ENCODE measurements around the gene INCA1.

Gene INCA1

DNA sequence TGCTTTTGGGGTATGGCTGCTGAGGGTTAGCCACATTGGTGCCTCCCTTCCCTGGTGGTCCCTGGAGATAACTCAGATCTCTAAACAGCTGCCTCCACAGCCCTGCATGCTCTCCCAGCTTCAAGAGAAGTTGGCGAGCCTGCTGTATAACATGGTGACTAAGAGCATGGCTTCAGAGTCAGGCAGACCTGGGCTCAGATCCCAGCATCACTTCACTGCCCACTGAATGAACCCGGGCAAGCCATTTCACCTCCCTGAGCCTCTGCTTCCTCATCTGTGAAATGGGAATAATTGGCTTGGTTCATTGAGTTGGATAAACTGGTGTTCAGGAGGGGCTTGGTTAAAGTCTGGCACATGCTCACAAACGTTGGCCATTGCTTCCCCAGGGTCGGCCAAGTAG lies 17.0 kb upstream of the INCA1 start:
- no peak for DNase-seq (ENCODE audit: extremely low read depth in 1 of 2, low read depth in 1 of 2)

DNA sequence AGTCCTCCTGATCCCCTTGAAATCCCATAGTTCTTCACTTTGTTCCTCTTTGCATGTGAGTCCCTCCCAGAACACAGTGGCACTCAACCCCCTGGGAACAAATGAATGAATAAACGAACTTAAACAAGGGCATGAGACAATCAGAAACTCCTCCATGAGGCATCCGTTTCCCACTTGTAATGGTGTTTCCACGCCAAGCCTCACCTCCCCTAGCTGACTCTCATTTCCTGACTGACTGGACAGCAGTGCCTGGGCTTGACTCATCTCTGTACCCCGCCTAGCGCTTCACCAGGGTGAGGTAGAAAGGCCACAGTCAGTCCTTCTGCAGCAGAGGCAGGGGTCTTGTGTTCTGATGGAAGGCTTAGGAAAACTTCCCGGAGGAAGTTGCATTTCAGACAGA lies 14.6 kb upstream of the INCA1 start:
- DNase-seq (ENCODE audit: extremely low read depth in 1 of 2, low read depth in 1 of 2) = peak in 1 of 2 donors; percentile 40

DNA sequence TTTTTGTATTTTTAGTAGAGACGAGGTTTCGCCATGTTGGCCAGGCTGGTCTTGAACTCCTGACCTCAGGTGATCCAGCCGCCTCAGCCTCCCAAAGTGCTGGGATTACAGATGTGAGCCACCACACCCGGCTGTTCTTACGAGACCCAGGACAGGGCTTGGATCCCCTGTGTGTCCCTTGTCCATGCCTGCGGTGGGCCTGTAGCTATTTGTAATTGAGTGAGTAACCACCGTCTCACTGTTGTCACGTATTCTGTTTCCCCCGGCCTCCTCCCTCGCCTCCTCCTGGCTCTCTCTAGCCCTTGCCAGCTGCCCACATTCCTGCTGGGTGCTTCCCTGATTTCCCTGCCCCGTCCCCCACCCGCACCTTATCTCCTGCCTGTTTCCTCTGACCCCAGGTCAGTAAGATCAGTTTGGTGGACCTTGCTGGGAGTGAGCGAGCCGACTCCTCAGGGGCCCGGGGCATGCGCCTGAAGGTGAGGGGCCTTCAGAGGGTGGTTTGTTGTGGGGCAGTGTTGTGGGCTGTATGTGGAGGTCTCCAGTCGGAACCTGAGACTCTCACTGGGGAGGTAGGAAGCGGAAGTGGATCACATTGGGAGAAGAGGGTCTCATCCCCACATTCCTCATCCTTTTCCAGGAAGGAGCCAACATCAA lies 6.0 kb upstream of the INCA1 start:
- DNase-seq (ENCODE audit: extremely low read depth in 1 of 2, low read depth in 1 of 2) = no peak

DNA sequence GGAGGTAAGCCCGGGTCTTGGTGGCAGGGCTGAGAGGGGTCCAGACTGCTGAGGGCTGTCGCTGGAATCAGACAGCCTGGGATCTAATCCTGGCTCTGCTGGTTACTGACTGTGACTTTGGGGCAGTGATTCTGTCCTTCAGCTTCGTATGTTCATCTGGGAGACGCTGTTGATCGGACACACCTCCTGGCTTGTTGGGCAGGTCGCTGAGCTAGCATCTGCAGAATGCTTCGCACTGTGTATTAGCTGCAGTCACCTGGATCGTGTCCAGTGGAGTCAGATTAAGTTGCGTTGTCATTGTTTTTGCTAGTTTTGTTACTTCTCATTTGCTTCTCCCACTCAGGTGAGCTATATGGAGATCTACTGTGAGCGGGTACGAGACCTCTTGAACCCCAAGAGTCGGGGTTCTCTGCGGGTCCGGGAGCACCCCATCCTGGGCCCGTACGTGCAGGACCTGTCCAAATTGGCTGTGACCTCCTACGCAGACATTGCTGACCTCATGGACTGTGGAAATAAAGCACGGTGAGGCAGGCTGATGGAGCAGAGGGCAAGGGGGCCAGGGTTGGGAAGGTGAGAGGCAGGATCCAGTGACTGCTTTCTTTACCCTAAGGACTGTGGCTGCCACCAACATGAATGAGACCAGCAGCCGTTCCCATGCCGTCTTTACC lies 4.9 kb upstream of the INCA1 start:
- no peak for DNase-seq (ENCODE audit: extremely low read depth in 1 of 2, low read depth in 1 of 2)

DNA sequence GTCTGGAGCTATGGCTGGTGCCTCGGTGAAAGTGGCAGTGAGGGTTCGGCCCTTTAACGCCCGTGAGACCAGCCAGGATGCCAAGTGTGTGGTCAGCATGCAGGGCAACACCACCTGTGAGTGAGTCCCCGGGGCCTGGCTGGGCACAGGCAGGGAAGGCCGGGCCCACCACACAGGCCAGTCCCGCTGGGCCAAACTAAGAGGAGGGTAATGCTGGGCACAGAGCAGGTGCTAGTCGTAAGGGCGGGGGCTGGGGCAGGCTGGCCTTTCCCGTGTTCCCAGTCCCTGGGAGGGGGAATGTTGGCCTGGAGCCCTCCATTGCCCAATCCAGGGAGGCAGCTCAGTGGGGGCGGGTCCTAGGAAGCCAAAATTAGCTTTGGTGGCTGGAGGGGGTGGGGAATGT lies 2.9 kb upstream of the INCA1 start:
- no peak for DNase-seq (ENCODE audit: extremely low read depth in 1 of 2, low read depth in 1 of 2)

DNA sequence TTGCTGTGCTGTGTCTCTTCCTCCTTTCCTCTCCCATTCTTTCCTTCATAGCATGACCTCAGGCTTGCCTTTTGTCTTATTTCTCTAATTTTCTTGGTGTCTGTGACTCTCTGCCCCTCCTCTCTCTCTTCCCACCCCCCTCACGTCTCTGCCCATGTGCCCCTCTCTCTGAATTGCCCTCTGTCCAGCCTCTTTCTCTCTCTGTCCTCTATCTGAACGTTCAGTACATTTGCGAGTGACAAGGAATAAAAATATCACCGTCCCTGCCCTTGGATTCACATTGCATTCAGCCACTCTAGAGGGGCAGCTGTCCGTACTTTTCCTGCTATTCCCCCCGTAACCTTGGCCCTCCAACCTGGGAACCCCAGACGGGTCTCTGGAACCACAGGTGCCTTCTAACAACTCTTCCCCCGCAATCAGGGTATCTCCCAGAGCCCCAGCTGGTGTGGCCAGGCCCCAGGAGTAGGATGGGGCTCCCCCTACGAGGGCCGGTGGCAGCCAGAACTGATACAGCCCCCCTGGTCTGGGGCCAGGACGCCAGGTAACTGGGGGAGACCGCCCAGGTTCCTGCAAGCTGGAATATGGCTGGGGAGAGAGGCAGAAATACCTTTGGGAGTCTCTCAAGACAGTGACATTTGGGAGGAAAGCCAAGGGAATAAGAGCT lies 2.2 kb upstream of the INCA1 start:
- no peak for DNase-seq (ENCODE audit: extremely low read depth in 1 of 2, low read depth in 1 of 2)

DNA sequence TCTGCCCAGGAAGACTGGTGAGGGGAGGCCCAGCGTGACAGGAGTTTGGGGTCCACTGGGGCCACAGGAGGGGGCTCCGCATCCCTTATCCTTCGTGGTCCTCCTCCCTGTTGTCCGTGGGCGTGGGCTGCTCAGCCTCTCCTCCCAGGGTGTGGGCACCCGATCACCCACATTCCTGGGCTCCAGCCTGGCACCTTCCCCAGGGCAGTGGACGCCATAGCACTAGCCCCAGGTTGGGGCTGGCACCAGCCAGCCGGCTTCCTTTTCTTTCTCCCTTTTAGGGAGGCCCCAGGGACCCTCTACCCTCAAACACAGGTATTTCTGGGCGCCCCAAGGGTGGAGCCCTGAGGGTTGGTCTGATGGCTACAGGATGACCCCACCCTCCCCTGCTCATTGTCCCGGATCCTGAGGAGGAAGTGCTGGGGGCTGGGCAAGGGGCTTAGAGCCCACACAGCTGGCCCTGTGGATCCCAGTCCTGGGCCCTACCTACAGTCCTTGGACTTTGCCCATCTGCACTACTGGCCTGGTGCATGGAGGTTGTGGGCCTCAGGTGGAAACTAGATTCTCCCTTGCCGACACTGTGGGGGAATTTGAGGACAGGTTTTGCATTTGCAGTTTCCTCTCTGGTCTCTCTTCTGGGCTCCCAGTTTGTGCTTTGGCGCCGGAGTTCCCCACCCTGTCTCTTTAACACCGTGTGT lies 1.6 kb upstream of the INCA1 start:
- DNase-seq (ENCODE audit: extremely low read depth in 1 of 2, low read depth in 1 of 2) = no peak

DNA sequence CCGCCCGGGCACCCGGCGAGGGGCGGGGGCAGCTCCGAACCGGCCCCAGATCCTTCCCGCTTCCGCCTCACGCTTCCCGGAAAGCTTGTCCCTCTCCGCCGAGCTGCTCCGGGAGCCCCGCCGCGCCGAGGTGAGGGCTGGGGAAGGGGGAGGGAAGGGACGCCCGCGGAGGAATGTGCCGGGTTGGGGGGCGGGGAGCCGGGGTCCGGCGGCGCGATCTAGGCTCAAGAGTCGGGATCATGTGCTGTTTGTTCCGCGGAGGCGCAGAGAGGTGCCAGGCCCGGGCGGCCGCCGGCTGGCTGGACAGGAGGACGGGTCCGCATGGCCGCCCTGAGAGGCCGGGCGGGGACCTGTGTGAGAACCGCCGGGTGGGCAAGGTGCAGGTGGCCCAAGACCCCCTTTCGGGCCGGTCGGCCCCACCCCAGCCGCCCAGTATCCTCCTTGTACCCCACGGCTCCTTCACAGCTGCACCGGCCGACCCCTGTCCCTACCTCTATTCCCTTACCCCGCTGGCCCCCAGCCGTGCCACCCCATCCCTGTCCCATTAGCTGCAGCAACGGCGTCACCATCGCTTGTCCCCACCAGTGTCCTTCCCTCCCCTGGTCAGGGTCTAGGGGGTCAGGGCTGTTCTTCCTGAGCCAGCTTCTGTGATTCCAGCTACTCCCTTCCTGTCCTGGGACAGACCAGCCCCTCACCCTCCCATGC lies 857 bp upstream of the INCA1 start:
- DNase-seq (ENCODE audit: extremely low read depth in 1 of 2, low read depth in 1 of 2) = no peak

DNA sequence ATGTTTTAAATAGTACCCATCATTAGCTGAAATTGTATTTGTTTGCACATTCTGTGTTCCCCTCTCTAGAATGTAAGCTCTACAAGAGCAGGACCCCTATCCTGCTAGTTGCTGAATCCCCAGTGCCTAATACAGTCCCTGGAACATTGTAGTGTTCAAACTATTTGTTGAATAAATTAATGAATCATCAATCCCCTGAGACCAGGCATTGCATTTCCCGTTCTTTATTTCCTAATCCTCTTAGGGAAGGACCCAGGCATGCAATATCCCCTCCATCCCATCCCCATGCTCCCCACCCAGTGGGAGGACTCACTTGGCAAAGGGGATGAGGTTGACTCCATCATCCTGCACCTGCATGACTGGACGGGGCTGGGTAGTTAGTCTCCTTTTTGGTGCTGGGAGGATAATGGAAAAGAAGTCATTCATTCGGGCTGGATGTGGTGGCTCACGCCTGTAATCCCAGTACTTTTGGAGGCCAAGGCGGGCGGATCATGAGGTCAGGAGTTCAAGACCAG lies 3.2 kb downstream of the INCA1 start:
- DNase-seq (ENCODE audit: extremely low read depth in 1 of 2, low read depth in 1 of 2) = no peak

DNA sequence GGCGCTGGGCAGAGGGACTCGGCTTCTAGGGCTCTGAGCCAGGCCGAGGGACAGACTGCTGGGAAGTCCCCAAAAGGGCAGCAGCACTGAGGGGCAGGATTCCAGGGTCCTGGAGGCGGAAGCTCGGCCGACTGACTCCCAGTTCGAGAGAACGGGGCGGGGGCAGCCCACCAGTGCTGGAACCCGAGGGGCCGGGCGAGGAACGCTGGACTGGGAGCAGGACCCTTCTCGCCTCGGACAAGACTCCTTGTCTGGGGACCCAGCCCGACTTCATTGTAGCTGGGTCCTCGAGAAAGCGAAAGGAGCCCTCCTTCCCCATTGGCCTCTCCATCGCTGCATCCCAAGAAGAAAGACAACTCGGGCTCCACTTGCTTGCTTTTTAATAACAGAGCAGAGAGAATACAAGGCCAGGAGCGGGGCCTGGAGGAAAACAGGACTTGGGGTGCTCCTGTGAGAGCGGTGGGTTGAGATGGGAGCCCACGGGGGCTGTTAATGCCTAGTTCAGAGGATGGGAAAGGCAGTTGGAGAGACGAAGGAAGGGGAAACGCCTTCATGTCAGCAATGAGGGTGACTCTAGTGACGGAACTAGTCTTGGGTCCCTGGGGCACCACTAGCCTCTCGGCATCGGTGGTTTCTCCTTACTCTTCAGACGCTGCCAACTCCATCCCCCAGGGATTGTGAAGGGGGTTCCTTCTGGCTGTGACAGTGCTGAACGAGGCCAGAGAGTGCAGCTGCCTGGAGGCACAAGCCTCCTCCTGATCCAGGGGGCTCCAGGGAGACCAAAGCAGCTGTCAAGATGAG lies 9.4 kb downstream of the INCA1 start:
- no peak for DNase-seq (ENCODE audit: extremely low read depth in 1 of 2, low read depth in 1 of 2)

DNA sequence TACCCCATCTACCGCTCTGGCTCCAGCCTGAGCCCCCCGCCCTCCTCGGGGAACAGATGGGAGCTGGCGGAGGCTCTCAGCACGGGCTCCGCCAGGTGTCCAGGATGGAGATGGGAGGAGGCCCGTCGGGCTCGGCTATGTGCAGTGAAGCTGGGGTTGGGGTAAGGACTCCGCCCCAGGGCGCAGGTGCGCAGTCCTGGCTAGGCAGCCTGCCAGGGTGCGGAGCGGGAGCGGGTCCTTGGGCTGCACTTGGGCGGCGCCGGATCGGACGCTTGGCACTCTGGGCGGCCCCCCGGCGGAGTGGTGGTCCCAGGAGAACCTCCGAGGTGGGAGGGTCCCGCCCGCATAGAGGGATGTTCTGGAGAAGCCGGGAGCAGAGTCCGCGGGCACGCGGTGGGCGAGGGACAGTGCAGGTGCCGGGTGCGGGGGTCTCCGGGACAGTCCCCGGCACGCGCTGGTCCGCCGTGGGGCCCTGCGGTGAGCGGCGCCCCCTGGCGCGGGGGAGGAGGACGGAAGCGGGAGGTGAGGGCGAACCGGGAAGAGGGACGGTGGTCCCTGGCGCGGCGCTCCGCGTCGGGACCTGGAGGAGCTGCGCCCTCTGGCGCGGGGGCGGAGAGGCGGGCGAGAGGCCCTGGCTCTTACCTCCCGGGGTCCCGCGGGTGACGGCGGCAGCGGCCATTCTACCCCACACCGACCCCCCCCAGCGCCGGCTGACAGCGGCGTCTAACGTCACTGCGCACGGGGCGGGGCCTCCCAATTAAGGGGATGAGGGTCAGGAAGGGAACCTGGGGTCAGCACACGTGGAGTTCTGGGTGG lies 10.2 kb downstream of the INCA1 start, which contains the start of gene CAMTA2:
CAMTA2 (minus strand) TSS at position 725 of the 816 bp plus-strand sequence. CDS start 1,453 bp downstream, outside the sequence.
- DNase-seq (ENCODE audit: extremely low read depth in 1 of 2, low read depth in 1 of 2) = peak; percentile 77 to 84

DNA sequence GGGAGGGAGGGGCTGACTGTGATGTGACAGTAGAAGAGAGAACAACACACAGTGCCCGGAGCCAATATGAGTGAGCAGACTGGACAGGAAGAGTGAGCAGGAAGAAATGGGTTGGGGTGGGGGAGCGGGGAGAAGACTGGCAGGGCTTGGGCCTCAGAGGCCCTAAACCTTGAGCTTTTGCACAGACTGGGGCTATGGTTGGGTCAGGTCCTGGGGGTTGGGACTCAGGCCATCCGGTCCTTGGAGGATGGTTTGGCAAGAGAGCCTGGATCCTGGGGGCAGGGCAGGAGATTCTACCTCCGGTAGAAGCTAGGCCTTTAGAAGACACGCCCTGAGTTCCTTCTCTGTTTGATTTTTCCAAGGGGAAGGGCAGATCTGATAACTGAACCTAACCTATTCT lies 10.9 kb downstream of the INCA1 start:
- no peak for DNase-seq (ENCODE audit: extremely low read depth in 1 of 2, low read depth in 1 of 2)

DNA sequence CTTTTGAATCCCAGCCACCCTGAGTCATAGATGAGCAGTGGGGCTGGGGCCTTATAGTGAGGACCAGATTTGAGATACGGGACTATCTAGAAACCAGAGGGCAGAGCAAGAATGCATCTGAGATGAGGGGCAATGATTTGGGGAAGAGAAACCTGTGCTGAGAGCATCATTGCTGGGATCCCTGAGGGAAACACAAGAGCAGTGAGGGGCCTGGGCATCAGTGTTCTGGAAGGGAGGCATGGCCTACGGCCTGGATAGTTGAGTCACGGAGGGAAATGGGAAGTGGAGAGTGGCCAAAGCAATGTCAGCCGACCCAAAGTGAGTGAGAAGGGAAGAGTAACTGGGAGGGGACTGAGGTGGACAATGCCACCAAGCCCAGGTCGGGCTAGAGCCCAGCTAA lies 15.0 kb downstream of the INCA1 start:
- DNase-seq (ENCODE audit: extremely low read depth in 1 of 2, low read depth in 1 of 2) = no peak

DNA sequence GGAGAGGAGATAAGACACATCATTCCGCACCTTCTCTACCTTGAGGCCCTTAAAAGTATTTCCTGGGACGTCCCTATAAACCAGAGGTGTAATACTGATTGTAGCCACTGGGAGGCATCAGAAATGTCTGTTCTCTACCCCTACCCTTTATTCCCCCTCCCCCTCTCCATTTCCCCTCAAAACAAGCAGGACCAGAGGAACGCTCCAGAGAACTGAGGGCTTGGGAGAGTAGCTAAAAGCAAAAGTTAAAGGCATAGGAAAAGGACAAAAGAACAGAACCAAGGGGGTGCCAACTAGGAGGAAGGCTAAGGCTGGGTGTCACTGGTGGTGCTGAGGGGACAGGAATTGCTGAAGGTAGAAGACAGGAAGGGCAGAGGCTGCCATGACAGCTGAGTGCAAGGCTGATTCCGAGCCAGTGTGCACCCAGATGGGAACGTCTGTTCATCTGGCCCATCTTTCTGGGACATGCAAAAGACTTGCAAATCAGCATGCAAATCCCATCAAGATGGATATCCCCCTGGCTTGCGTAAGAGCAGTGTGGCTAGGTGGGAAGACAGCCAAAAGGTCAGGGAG lies 16.6 kb downstream of the INCA1 start:
- no peak for DNase-seq (ENCODE audit: extremely low read depth in 1 of 2, low read depth in 1 of 2)

DNA sequence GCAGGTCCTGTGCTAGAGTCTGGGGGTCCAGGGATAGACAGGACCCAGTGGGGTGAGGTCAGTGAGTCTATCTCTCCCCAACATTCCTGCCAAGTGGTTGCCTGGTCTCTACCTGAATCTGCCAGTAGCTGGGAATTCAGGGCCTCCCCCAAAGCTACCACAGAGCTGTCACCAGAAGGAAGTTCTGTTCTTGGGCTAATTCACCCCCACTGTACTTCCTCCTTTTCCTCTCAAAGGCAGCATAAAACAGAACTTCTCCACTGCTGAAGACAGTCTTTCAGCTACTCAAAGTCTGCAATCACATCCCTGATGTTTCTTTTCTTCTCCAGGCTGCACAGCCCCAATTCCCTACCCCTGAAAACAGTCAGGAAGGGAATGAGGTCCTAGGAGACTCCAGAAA lies 18.6 kb downstream of the INCA1 start:
- no peak for DNase-seq (ENCODE audit: extremely low read depth in 1 of 2, low read depth in 1 of 2)

DNA sequence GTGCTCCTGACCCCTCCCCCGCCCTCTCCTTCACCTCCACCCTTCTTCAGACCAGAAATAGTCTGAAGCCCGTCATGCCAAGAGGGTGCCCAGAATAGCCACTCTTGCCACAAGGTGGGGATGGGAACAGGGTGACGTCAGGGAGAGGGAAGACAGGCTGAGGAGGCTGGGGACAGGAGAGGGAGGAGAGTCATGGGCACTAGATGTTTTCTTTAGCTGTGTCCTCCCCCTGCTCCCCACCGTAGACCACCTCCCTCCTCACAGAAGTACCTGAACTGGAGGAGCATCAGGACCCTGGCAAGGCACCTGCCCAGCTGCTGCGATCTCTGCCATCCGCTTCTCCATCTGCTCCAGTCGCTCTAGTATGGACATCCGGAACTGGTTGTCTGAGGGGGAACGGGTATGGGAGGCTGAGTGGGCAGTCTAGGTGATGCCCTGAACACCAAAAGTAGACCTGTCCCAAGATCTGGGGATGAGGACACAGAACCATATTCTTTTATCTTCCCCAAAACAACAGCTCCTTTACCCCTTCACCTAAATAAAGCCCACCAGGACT lies 23.1 kb downstream of the INCA1 start:
- no peak for DNase-seq (ENCODE audit: extremely low read depth in 1 of 2, low read depth in 1 of 2)

DNA sequence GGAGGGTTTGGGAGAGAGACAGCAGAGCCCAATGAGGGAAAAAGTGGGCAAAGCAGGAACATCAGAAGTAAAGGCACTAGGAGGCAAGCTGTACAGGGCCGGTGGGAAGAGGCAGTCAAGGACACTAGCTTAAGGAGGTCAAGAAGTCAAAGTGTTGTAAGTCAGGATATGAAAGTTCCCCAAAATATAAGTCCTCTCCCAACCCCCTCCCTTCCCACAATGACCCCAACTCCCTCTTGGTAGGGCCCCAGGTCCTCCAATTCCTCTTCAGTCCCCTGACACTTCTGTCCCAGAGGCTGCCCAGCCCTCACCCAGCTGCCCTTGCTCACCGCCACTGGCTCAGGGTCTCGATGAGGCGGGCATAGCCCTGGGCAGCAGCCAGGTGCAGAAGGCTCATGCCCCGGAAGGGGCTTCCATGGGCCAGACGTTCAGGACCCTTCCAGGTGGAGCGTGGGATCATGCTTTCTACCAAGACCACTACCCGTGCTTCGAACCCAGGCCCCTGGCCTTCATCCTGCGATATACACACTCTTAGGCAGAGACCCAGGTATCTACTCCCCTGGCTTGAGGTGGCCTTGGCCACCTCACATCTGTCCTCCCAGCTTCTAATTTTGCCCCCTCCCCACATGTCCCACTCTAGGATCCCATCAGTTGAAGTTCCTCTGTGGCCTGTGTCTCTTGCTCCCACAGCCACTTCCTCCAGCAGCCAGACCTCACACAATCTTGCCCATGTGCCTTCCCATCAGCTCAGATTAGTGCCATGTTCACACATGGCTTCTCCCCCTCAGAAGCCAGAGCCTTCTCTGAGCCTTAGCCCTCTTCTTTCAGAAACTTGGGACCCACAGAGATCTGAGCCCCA lies 23.8 kb downstream of the INCA1 start:
- no peak for DNase-seq (ENCODE audit: extremely low read depth in 1 of 2, low read depth in 1 of 2)

DNA sequence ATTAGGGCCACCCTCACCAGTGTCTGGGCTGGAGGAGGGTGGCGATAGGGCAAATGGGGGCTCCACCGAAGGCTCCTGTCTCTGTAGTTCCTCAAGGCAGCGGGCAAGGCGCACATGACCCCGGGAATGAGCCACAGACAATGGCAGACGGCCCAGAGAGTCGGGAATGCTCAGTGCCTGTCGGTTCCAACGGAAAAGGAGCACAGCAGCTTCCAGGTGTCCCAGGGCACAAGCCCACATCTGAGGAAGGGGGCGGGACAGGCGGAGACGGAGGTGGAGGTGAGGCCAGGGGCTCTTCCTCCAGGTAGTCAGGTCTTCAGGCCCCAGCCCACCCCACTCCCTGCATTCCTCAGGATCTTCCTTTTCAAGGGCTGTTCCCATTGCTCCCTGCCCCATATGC lies 24.6 kb downstream of the INCA1 start:
- no peak for DNase-seq (ENCODE audit: extremely low read depth in 1 of 2, low read depth in 1 of 2)

Data from stimulated activated CD8-positive, alpha-beta memory T cell treated with anti-CD3 and anti-CD28 coated beads, Interleukin-7, amount 100 ng/mL, for 48 hours (primary cell).